SW 1271 (cell line): ENCODE results near the gene KIF5B.
"Not testable (repeated sequence)": the region's sequence is repeated elsewhere in the genome, so short reads cannot be mapped to it uniquely, and the experiment has no call there.

Experiments used
- DNase-seq, 2 experiments: peaks; one replicate each; lab custom pipeline; 2025; lab: John Stamatoyannopoulos, UW

KIF5B gene

GRCh38 chr10:32056136-32057035 lies at the start of gene KIF5B:
Gene KIF5B (minus strand): TSS chr10:32056425. CDS start chr10:32055973, 452 bp downstream.
- peak; percentile 33 to 86 for DNase-seq

- DNase-seq, result no peak
These were observed 49.7 kb upstream of the KIF5B start for GRCh38 chr10:32105782-32106382.

DNA sequence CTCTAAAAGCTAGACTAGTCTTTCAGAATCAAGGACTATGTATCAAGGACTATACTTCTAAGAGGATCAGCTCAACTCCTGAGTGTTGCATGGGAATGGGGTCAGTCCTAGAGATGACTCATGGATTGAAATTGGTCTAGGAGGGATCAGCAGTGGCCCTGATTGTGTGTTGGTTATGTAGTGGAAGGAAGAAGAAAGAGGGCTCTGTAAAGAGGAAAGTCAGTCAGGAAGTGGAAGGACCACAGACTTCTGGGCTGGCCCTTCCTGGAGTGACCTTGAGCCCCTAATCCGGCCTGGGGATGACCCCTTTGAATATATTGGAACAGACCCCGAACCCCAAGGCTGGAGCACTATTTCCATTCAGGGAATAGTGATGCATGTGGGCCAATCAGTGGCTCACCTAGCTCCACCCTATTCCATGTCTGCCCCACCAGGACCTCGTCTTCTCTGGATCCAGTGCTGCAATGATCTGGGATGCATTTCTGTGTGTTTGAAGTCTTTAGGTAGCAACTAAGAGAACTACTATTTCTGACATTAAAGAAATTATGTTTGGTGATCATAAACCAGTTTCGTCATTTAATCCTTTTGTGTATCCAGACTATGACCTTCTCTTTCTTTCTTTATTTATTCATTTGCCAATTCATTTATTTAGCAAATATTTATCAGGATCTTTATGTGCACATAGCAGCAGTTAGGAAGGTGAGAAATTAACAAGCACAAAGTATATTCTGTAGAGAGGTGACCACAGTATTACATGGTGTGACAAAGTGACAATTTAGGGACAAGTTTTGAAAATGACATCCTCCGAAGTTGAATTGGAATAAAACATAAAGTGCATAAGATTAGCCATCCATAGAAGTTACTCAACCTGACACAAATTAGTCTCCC lies 48.6 kb upstream of the KIF5B start:
- no peak for DNase-seq

DNA sequence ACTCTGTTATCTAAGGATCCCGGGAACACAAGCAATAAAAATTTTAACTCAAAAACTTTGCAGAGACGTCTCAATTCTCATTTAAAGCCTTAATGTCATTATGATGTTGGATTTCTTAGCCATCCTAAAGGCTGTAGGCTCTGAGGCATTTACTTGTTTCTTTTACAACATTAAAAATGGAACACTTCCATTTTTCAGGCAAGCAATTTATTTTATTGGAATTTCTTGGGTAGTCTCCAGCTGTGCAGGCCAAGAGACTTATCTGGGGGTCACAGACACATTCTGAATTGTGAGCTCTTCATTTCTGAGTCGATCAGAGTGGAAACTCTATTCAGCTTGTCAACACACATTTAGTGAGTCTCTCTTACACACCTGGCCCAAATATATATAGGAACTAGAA lies 48.0 kb upstream of the KIF5B start:
- no peak for DNase-seq

DNA sequence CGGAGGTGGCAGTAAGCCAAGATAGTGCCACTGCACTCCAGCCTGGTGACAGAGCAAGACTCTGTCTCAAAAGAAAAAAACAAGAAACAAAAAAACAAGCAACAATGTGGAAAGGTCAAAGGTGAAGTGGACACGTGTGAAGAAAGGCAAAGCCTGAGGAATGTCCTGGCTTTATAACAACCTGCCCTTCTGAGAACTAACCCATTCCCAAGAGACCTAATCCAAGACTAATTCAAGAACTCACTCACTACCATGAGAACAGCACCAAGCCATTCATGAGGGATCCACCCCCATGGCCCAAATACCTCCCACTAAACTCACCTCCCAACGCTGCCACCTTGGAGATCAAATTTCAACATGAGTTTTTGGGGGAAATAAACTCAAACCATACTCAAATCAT lies 47.5 kb upstream of the KIF5B start:
- no peak for DNase-seq

DNA sequence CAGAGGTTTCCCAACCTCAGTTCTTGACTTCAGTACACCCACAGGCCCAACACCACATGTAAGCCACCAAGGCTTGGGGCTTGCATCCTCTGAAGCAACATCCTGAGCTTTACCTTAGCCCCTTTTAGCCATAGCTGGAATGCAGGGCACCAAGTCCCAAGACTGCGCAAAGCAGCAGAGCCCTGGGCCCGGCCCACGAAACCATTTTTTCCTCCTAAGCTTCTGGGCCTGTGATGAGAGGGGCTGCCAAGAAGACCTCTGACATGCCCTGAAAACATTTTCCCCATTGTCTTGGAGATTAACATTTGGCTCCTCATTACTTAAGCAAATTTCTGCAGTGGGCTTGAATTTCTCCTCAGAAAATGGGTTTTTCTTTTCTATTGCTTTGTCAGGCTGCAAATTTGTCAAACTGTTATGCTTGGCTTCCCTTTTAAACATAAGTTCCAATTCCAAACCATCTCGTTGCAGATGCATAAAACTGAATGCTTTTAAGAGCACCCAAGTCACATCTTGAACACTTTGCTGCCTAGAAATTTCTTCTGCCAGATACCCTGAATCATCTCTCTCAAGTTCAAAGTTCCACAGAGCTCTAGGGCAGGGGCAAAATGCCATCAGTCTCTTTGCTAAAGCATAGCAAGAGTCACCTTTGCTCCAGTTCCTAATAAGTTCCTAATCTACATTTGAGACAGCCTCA lies 42.5 kb upstream of the KIF5B start:
- not testable (repeated sequence) for DNase-seq

DNA sequence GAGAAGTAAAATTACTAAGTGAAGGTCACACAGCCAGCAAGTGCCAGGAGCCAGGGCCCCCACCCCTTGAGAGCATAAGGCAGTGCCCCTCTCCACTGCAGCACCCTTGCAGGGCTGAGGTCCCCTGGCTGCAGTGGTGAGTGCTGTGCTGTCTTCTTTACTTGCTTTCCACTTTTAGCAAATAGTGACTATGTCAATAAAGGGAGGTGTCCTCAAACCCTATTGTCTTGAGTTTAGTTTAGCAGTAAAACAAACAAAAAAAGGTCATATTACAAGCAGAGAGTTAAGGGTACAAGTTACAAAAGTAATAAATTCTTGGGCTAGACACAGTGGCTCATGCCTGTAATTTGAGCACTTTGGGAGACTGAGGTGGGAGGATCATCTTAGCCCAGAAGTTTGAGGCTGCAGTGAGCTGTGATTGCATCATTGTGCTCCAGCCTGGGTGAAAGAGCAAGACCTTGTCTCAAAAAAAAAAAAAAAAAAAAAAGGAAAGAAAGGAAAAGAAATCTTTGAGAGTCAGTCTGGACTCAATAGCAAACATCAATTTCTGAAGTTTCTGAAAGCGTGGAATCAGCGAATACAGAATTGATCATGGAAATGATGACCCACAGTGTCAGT lies 39.0 kb upstream of the KIF5B start:
- no peak for DNase-seq

GRCh38 chr10:32093650-32094049 lies 37.4 kb upstream of the KIF5B start:
- DNase-seq, result no peak

- DNase-seq, result no peak
These were observed 34.8 kb upstream of the KIF5B start for GRCh38 chr10:32091046-32091445.

- no peak for DNase-seq
These were observed 28.1 kb upstream of the KIF5B start for GRCh38 chr10:32084185-32084851.

DNA sequence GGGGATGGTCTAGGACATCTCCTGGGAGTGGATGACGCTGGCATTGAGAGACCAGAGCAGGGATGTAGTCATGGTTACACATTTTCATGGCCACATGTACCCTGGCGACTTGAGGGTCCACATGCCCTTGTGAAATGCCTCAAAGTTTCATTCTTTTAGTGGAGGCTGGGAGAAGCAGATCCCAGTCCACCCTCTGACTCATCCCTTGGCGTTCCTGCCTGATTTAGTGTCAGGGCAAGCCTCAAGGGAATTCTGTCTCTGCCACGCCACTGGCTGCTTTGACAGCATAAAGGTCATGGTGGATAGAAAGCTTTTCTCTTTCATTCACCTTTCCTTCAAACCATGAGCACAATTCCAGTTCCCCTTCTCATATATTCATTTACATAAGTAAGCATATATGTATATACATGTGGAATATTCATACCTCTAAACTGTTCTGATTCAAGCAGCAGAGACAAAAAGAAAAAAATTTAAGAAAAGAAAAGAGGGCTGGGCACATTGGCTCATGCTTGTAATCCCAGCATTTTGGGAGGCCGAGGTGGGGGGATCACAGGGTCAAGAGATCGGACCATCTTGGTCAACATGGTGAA lies 21.8 kb upstream of the KIF5B start:
- DNase-seq, result no peak

DNA sequence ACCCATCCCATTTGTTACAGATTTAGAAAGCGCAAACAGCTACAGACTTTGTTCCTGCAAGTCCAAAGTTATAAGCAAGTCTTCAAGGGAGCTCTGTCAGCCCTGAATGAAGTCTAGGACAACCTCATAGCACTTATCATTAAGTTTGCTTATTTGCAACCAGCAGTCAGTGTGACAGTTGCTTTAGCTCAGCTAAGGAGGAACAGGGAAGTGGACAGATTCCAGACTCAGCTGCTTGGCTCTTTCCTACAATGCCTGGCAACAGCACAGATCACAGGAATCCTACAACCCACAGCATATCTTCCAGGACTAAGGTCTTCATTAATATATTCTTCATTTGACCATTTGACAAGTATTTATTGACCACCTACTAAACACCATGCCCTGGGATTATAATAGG lies 17.4 kb upstream of the KIF5B start:
- DNase-seq, result no peak

DNA sequence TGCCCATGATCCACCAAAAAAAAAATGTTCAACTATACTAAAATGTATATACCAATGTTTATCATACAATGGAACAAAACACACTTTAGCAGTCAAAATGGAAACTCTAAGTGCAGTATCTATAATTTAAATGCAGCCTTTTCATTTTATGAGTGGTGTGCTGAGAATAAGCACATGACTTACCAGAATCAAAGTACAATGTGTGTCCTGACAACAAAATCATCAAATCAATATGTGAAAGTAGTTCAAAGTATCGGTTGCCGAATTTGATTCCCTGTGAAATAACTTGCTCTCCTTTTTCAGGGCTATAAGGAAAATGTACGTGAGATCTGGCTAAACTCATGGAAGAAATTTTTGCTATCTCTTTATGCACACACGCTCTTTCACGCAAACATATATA lies 16.9 kb upstream of the KIF5B start:
- DNase-seq, result no peak

GRCh38 chr10:32072025-32072800 lies 16.0 kb upstream of the KIF5B start:
- DNase-seq, result no peak

DNA sequence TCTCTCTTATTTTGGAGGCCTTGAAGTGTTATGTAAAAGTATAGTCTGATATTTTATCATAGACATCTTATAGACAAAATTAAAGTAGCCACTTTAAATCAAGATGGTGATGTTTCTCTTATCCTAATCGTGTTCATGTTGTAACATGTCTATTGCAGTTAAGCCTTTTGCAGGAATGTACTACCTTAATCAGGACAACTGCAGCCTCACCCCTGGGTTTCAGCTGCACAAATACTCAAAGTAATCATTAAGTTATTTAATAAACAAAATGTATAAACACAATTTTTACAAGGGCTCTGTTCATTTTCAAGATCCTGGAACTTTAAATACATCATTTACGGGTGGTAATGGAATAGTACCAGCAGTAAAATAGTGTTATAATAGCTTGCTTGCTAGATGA lies 14.4 kb upstream of the KIF5B start:
- no peak for DNase-seq

DNA sequence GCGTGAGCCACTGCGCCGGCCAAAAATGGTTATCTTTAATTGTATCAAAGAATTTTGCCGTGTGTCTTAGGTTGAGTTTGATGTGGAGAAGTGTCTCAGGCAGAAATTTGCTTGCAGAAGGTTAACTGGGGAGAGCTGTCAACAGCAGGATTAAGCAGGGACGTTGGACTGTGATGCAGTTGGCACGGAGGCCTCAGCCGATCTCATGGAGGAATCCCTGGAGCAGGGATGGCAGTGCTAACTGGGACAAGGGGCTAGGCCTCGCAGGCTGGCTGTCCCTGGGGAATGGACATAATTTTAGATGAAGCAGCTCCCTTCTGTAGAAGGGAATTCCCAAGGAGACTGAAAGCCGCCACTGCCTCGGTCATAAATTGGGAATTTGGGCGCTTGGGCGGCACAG lies 12.3 kb upstream of the KIF5B start:
- no peak for DNase-seq

- not testable (repeated sequence) for DNase-seq
These were observed 11.7 kb upstream of the KIF5B start for GRCh38 chr10:32067931-32068330.

- DNase-seq, result no peak
These were observed 9.6 kb upstream of the KIF5B start for GRCh38 chr10:32065856-32066255.

DNA sequence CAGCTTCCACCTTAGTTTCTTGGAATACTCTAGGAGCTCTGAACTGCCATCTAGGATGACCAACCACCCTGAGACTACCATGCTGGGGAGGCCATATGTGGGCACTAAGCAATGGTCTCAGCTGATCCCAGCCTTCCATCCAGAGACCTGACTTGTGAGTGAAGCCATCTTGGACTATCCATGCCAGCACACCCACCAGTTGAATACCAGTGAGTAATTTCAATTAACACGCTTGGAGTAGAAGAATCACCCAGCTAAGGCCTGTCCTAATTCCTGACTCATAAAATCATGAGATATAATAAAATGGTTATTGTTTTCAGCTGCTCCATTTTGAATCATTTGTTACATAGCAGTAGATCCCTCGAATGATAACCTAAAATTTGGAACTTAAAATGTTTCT lies 5.2 kb upstream of the KIF5B start:
- no peak for DNase-seq

- DNase-seq, result no peak
These were observed 4.1 kb upstream of the KIF5B start for GRCh38 chr10:32060347-32060746.
